ENCODE results near the gene TRAK2.

The TRAK2 gene

DNA sequence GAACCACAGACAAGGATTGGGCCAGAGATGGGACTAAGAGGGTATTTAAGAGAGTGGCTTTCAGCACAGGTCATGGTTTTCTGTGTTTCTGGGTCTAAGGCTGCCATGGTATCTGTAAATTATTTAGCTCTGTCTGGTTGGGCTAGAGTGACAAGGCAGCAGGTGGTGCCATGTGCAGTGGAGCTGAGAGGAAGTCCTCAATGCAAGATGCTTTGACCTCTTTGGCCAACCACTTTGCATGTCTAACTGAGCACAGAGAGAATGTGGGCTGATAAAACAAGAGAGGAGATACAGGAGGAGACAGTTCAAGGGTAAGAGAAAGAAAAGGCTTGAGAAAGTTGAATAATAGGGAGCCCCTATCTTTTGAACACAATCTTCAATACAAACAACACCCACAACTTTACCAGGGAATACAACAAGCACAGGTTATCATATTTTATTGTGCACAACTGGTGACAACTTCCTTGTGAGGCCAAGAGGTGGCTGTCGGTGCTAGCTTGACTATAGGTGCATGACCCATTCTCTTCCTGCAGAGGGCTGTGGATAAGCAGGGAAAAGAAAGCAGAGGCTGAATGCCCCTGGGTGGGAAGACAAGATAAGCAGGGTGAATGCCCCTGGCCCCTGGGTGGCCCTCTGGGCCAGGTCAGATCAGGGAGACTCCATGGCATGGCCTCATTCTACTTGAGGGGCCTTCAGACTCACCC is 106.4 kb downstream of the TRAK2 start:
- peaks cover 2% of the 10 kb centered on the region for H3K9me3 Mint-ChIP-seq
- H3K36me3 Mint-ChIP-seq (ENCODE audit: low read depth), result peaks cover 33% of the 10 kb centered on the region
- peaks cover 4% of the 10 kb centered on the region for H3K4me1 Mint-ChIP-seq (ENCODE audit: low read depth)
- no peak overlapping the region for H3K4me3 Mint-ChIP-seq
- no peaks in the 10 kb centered on the region for H3K27me3 Mint-ChIP-seq
- DNase-seq, result no peak
- H3K27ac Mint-ChIP-seq, result no peak overlapping the region

DNA sequence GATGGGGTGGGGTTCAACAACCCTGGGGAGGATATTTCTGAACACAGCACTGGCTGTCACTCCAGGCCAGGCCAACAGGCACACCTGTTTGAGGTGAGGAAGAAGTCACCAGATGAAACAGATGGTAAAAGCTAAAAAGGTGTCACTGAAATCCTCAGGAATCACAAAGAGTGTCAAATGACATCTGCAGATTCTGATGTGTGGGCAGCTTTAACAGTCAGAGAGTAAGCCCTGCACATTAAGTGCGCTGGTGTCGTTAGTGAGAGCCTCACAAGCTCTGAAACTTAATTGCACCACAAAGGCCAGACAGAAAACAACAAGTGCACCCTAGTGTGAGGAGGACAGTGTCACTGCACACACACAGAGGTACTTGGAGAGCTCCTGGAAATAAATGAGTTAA is 107.7 kb downstream of the TRAK2 start:
- H3K27ac Mint-ChIP-seq, result no peak overlapping the region
- no peak for DNase-seq
- H3K27me3 Mint-ChIP-seq, result no peaks in the 10 kb centered on the region
- H3K4me1 Mint-ChIP-seq (ENCODE audit: low read depth), result peaks cover 4% of the 10 kb centered on the region
- H3K4me3 Mint-ChIP-seq, result no peak overlapping the region
- H3K9me3 Mint-ChIP-seq, result peaks cover 9% of the 10 kb centered on the region
- peaks cover 29% of the 10 kb centered on the region for H3K36me3 Mint-ChIP-seq (ENCODE audit: low read depth)

DNA sequence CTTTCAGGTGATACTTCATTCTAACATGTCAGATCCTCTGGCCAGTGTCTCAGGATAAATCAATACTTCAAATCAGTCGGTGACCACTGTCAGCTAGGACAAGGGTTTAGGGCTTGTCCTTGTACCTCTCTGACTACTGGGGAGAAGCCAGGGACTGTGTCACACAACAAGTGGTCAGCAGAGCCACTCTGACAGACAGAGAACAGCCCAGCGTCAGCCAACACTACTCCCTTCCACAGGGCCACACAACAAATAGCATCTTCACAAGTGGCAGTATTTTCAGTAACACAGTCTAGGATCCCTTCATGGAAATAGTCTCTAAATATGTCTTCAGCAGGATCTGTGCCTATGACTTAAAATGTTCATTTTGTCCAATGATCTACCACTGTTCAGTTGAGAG is 108.3 kb downstream of the TRAK2 start:
- H3K4me1 Mint-ChIP-seq (ENCODE audit: low read depth), result peaks cover 4% of the 10 kb centered on the region
- no peaks in the 10 kb centered on the region for H3K27me3 Mint-ChIP-seq
- no peak for DNase-seq
- H3K4me3 Mint-ChIP-seq, result no peak overlapping the region
- H3K36me3 Mint-ChIP-seq (ENCODE audit: low read depth), result peaks cover 29% of the 10 kb centered on the region
- peaks cover 9% of the 10 kb centered on the region for H3K9me3 Mint-ChIP-seq
- H3K27ac Mint-ChIP-seq, result no peak overlapping the region

DNA sequence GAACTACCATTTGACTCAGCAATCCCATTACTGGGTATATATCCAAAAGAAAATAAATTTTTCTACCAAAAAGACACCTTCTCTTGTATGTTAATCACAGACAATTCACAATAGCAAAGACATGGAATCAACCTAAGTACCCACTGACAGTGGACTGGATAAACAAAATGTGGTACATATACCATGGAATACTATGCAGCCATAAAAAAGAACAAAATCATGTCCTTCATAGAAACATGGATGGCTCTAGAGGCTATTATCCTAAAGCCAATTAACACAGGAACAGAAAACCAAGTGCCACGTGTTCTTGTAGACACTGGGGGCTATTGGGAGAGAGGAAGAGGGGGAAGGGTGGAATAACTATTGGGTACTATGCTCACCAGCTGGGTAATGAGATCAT is 121.8 kb downstream of the TRAK2 start:
- no peak overlapping the region for H3K27ac Mint-ChIP-seq
- H3K4me3 Mint-ChIP-seq, result no peak overlapping the region
- peaks cover 14% of the 10 kb centered on the region for H3K36me3 Mint-ChIP-seq (ENCODE audit: low read depth)
- DNase-seq, result no peak
- peaks cover 18% of the 10 kb centered on the region for H3K9me3 Mint-ChIP-seq
- H3K4me1 Mint-ChIP-seq (ENCODE audit: low read depth), result peaks cover 10% of the 10 kb centered on the region
- H3K27me3 Mint-ChIP-seq, result no peaks in the 10 kb centered on the region

DNA sequence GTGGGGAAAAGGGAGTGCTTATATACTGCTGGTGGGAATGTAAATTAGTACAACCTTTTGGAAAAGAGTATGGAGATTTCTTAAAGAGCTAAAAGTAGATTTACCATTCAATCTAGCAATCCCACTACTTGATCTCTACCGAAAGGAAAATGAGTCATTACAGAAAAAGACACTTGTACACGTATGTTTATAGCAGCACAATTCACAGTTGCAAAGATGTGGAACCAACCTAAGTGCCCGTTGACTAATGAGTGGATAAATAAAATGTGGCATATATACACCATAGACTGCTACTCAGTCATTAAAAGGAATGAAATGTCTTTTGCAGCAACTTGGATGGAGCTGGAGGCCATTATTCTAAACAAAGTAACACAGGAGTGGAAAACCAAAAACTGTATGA is 123.6 kb downstream of the TRAK2 start:
- H3K36me3 Mint-ChIP-seq (ENCODE audit: low read depth), result peaks cover 30% of the 10 kb centered on the region
- no peak for DNase-seq
- no peak overlapping the region for H3K4me3 Mint-ChIP-seq
- peaks cover 10% of the 10 kb centered on the region for H3K4me1 Mint-ChIP-seq (ENCODE audit: low read depth)
- no peak overlapping the region for H3K27ac Mint-ChIP-seq
- H3K9me3 Mint-ChIP-seq, result peaks cover 30% of the 10 kb centered on the region
- H3K27me3 Mint-ChIP-seq, result no peaks in the 10 kb centered on the region
